K562 treated with DMSO at 1 percent for 24 hours (cell line): Measurements from ENCODE around the gene CDAN1. TPM values are rescaled to one million over a fixed set of nuclear protein-coding genes. Genes with fewer than 3 reads are reported as not detected.

ENCODE experiments used
- total RNA-seq: library from RNA; unstranded; fragments of 300-600 nt; gene quantifications from 2 replicates; pipeline ENCODE4 v1.2.3, GENCODE V29; 2022; ENCODE audit warnings: low read depth; ENCODE audit not compliant: insufficient read depth

CDAN1 gene
- 29.8 and 35.0 TPM in 2 replicates for total RNA-seq

GRCh38 chr15:42736793-42737528 is at the start of gene CDAN1:
TSS of gene CDAN1 (minus strand) at chr15:42737128. CDS start at chr15:42737102, 26 bp downstream.

Other genes with a start within 250 kb of the CDAN1 start
- 18.3 and 21.2 TPM in 2 replicates for gene ZNF106, start 246.0 kb downstream of the CDAN1 start, total RNA-seq
- gene SNAP23, start 241.5 kb downstream of the CDAN1 start, total RNA-seq: 59.1 and 71.1 TPM in 2 replicates
- 16.4 and 17.5 TPM in 2 replicates for gene LRRC57, start 188.3 kb downstream of the CDAN1 start, total RNA-seq
- gene HAUS2, start 188.3 kb downstream of the CDAN1 start, total RNA-seq: 16.2 and 29.4 TPM in 2 replicates
- gene STARD9, start 161.5 kb downstream of the CDAN1 start, total RNA-seq: 10.0 and 10.4 TPM in 2 replicates
- 8.7 and 9.1 TPM in 2 replicates for gene TTBK2, start 183.7 kb upstream of the CDAN1 start, total RNA-seq